B cell (primary cell): ENCODE measurements around the gene NCKAP1. TPM values are rescaled to one million over a fixed set of nuclear protein-coding genes. Genes with fewer than 3 reads are reported as not detected.

Experiments used
- ATAC-seq: fragments of 200-7000 bp; cut with Tn5 transposase; one replicate; pipeline ENCODE4 v1.10.0; 2021; ENCODE audit warnings: low read depth, mild to moderate bottlenecking, moderate number of reproducible peaks, moderate library complexity
- CTCF ChIA-PET: fragments of 350-600 bp; sonication (Branson Sonifier 250); formaldehyde crosslinking; loops from one replicate; lab custom pipeline; 2021; ENCODE audit warnings: antibody characterized with exemption, inconsistent platforms; lab: Charles Lee
- POLR2A ChIA-PET: fragments of 350-600 bp; sonication (Branson Sonifier 250); formaldehyde crosslinking; loops from one replicate; lab custom pipeline; 2021; ENCODE audit warnings: antibody characterized with exemption; lab: Charles Lee
- DNase-seq: peaks from one replicate; pipeline ENCODE4 v3.0.0; 2013
- H2AFZ ChIP-seq: 2 replicates; pipeline ENCODE4 v1.6.1; 2012; ENCODE audit warnings: mild to moderate bottlenecking, low read depth, low read length; ENCODE audit not compliant: insufficient read depth, poor library complexity, severe bottlenecking
- H3K27ac ChIP-seq, 2 donors: 1 replicate in 1 of 2; 2 replicates in 1 of 2; pipeline ENCODE4 v1.5.1; 2012 to 2013; ENCODE audit warnings: low read length in 2 of 2, mild to moderate bottlenecking in 2 of 2, moderate library complexity in 1 of 2
- H3K27me3 ChIP-seq, 4 experiments: fragments of 200-600 bp in 1 of 4; sonication (generic) in 1 of 4; replicated peaks in 1 of 4; 1 replicate in 2 of 4; 2 replicates in 2 of 4; pipeline versions ENCODE4 v1.6.1 to v1.7.0; 2013 to 2016; ENCODE audit warnings: low read length in 3 of 4, mild to moderate bottlenecking in 2 of 4, mixed read lengths in 1 of 4, moderate library complexity in 1 of 4; ENCODE audit not compliant: insufficient read depth in 4 of 4, control insufficient read depth in 3 of 4; ENCODE audit errors: control extremely low read depth in 1 of 4
- H3K36me3 ChIP-seq, 2 experiments: replicated peaks in 1 of 2; 1 replicate in 1 of 2; 2 replicates in 1 of 2; pipeline versions ENCODE4 v1.6.1 to v1.7.1; 2013; ENCODE audit warnings: low read length in 1 of 2; ENCODE audit not compliant: insufficient read depth in 2 of 2, control insufficient read depth in 1 of 2; ENCODE audit errors: control extremely low read depth in 1 of 2, extremely low read depth in 1 of 2
- H3K4me1 ChIP-seq, 2 donors: fragments of 200-600 bp in 1 of 2; sonication (generic) in 1 of 2; 1 replicate in 1 of 2; 2 replicates in 1 of 2; pipeline versions ENCODE4 v1.5.1 to v1.6.1; 2013 to 2017; ENCODE audit warnings: low read length in 2 of 2; ENCODE audit not compliant: control insufficient read depth in 2 of 2, insufficient read depth in 2 of 2
- H3K4me2 ChIP-seq: replicated peaks from 2 replicates; pipeline ENCODE3; 2012; ENCODE audit warnings: mild to moderate bottlenecking, low read depth, low read length; ENCODE audit not compliant: poor library complexity, severe bottlenecking
- H3K4me3 ChIP-seq, 5 experiments: fragments of 200-600 bp in 1 of 5; sonication (generic) in 1 of 5; 1 replicate in 3 of 5; 2 replicates in 2 of 5; pipeline versions ENCODE4 v1.5.1 to v1.7.0; 2011 to 2016; ENCODE audit warnings: low read length in 4 of 5, mild to moderate bottlenecking in 4 of 5, low read depth in 2 of 5, control low read depth in 1 of 5, moderate library complexity in 1 of 5; ENCODE audit not compliant: insufficient read depth in 1 of 5; ENCODE audit errors: control extremely low read depth in 1 of 5, extremely low read depth in 1 of 5
- H3K79me2 ChIP-seq: fragments of 200-600 bp; sonication (generic); one replicate; pipeline ENCODE4 v1.6.0; 2016; ENCODE audit warnings: low read length; ENCODE audit not compliant: control insufficient read depth, insufficient read depth
- H3K9ac ChIP-seq: fragments of 200-600 bp; sonication (generic); 2 replicates; pipeline ENCODE4 v1.6.1; 2017; ENCODE audit warnings: mild to moderate bottlenecking, low read length, moderate library complexity
- H3K9me3 ChIP-seq, 3 donors: one replicate each; pipeline versions ENCODE4 v1.6.1 to v1.7.1; 2013; ENCODE audit warnings: low read length in 2 of 3; ENCODE audit not compliant: control insufficient read depth in 2 of 3, insufficient read depth in 1 of 3; ENCODE audit errors: control extremely low read depth in 1 of 3
- H4K20me1 ChIP-seq: 2 replicates; pipeline ENCODE4 v1.6.0; 2012; ENCODE audit warnings: mild to moderate bottlenecking, low read length; ENCODE audit not compliant: insufficient read depth, control insufficient read depth, poor library complexity, severe bottlenecking
- H3K27ac Mint-ChIP-seq: one replicate; pipeline ENCODE4 v1.8.0; 2021; ENCODE audit warnings: mixed read lengths
- H3K27me3 Mint-ChIP-seq: one replicate; pipeline ENCODE4 v1.8.0; 2021; ENCODE audit warnings: mixed read lengths
- H3K4me1 Mint-ChIP-seq: one replicate; pipeline ENCODE4 v1.8.0; 2021; ENCODE audit warnings: mixed read lengths
- H3K4me3 Mint-ChIP-seq: one replicate; pipeline ENCODE4 v1.8.0; 2021; ENCODE audit warnings: mixed read lengths
- H3K9me3 Mint-ChIP-seq: one replicate; pipeline ENCODE4 v1.8.0; 2022; ENCODE audit warnings: mixed read lengths; ENCODE audit not compliant: insufficient read depth
- CTCF ChIP-seq: fragments of 200-600 bp; IDR thresholded peaks from one replicate; pipeline ENCODE4 v1.8.0; 2022; ENCODE audit warnings: antibody characterized with exemption, mild to moderate bottlenecking
- EZH2 ChIP-seq: IDR thresholded peaks from 2 replicates; pipeline ENCODE4 v1.6.1; 2012; ENCODE audit warnings: borderline replicate concordance, low read depth, mild to moderate bottlenecking, moderate library complexity, low read length; ENCODE audit not compliant: insufficient read depth, poor library complexity, severe bottlenecking
- WGBS: methylation state at CpG from one replicate; pipeline ENCODE4 v1.1.5; 2013; ENCODE audit warnings: missing lambda C conversion rate; ENCODE audit not compliant: insufficient coverage; 5-methylcytosine and 5-hydroxymethylcytosine counted together
- intact Hi-C: fragments of 100-400 bp; cut with micrococcal nuclease; formaldehyde crosslinking; loops from one replicate; pipeline ENCODE4 v1.10.0; 2022
- polyA plus RNA-seq: library from polyadenylated mRNA; depleted of rRNA; stranded (reverse); fragments of >200 nt; gene quantifications from 2 replicates; pipeline ENCODE4 v1.2.3, GENCODE V29; 2012
- total RNA-seq, 2 donors: library from RNA; stranded (reverse); fragments of 120-200 nt in 1 of 2; gene quantifications; 1 replicate in 1 of 2; 2 replicates in 1 of 2; pipeline versions ENCODE4 v1.2.3 to v1.2.4, GENCODE V29; 2013 to 2022

Gene NCKAP1
- total and polyA plus RNA-seq, 2 donors (not counting 1 experiment from before 2014, with no cell fraction given), result 0.05 TPM; not detected in 1

GRCh38 chr2:182910965-182911364 is 127.3 kb downstream of the NCKAP1 start:
- H3K4me3 Mint-ChIP-seq, result no peak overlapping the region
- WGBS, result no CpG with 5 or more reads among the region's 1 CpG
- TF ChIP-seq CTCF (no peak), EZH2 (no peak)
- H3K4me2 ChIP-seq, result no peak overlapping the region
- CTCF ChIA-PET, result no interaction called here
- intact Hi-C loops, result no loop called here
- no peaks in the 10 kb centered on the region for H4K20me1 ChIP-seq
- H3K4me1 ChIP-seq, result no peaks in the 10 kb centered on the region
- no peak overlapping the region for H3K4me3 ChIP-seq
- no peak for ATAC-seq
- H3K9me3 ChIP-seq, result no peaks in the 10 kb centered on the region
- no peaks in the 10 kb centered on the region for H3K79me2 ChIP-seq
- no peaks in the 10 kb centered on the region for H3K36me3 ChIP-seq
- no peaks in the 10 kb centered on the region for H3K4me1 Mint-ChIP-seq
- no peak overlapping the region for H3K9ac ChIP-seq
- no peak overlapping the region for H2AFZ ChIP-seq
- peaks cover 11% of the 10 kb centered on the region for H3K27me3 Mint-ChIP-seq
- no peak overlapping the region for H3K27ac ChIP-seq
- no peak for DNase-seq
- H3K9me3 Mint-ChIP-seq, result no peaks in the 10 kb centered on the region
- no peak overlapping the region for H3K27ac Mint-ChIP-seq
- no peaks in the 10 kb centered on the region for H3K27me3 ChIP-seq
- POLR2A ChIA-PET, result no interaction called here

- Mint-ChIP-seq H3K4me3 (no peak overlapping the region), H3K4me1 (no peaks in the 10 kb centered on the region), H3K27me3 (peaks cover 3% of the 10 kb centered on the region), H3K27ac (no peak overlapping the region), H3K9me3 (no peaks in the 10 kb centered on the region)
- Histone ChIP-seq H2AFZ (no peak overlapping the region), H3K79me2 (no peaks in the 10 kb centered on the region), H3K4me2 (no peak overlapping the region), H3K9ac (no peak overlapping the region), H3K4me3 (no peak overlapping the region), H3K9me3 (no peaks in the 10 kb centered on the region), H3K27ac (no peak overlapping the region), H3K27me3 (no peaks in the 10 kb centered on the region), H4K20me1 (no peaks in the 10 kb centered on the region), H3K36me3 (no peaks in the 10 kb centered on the region), H3K4me1 (no peaks in the 10 kb centered on the region)
- WGBS, result no CpG with 5 or more reads among the region's 7 CpGs
- DNase-seq (no peak), ATAC-seq (no peak)
- ChIA-PET POLR2A (no interaction called here), CTCF (no interaction called here)
- no peak for TF ChIP-seq EZH2
- intact Hi-C loops, result no loop called here
Measured at GRCh38 chr2:182907081-182907830, 131.0 kb downstream of the NCKAP1 start.
